Measurements from ENCODE around the gene ODAD4. TPM values are rescaled to one million over a fixed set of nuclear protein-coding genes. Genes with fewer than 3 reads are reported as not detected.

The ODAD4 gene
- total RNA-seq, 2 donors from 2014 or later, result 0.63 to 0.93 TPM

DNA sequence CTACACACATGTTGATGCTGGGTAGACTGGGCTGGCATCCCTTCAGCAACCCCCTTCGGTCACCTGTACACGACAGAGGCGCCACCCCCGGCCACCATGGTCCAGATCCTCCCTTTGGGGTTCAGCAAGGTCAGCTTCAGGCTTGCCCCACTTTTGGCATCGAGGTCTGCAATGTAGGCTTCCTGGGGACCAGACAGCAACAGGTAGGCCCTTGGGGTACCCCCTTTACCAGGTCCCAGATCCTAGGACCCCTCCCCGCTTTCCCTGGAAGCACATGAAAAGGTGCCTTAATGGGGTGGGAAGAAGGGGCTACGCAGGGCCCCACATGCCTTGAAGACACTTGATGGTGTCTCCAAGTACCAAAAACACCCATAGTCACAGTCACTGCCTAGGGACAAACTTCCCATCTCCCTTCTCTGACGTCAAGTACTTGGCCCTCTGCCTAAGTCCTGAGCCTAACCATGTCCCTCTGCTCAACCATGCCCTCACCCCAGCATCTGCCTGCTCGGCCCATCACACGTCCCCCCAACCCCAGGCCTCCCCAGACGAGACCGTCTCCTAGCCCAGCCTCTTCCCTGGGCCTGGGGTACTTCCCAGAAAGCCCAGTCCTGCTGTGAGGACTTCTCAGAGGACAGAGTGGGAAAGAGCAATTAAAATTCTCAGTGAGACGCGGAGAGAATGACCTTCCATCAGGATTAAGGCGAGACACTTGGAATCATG is 23.8 kb upstream of the ODAD4 start:
- no peak overlapping the region for H3K4me3 Mint-ChIP-seq
- ATAC-seq (replicated peaks), result no peak
- no peaks in the 10 kb centered on the region for H3K27me3 Mint-ChIP-seq
- H3K36me3 Mint-ChIP-seq (ENCODE audit: low read depth), result peaks cover 92% of the 10 kb centered on the region
- H3K27ac Mint-ChIP-seq, result no peak overlapping the region
- no peaks in the 10 kb centered on the region for H3K9me3 Mint-ChIP-seq
- no peaks in the 10 kb centered on the region for H3K4me1 Mint-ChIP-seq

DNA sequence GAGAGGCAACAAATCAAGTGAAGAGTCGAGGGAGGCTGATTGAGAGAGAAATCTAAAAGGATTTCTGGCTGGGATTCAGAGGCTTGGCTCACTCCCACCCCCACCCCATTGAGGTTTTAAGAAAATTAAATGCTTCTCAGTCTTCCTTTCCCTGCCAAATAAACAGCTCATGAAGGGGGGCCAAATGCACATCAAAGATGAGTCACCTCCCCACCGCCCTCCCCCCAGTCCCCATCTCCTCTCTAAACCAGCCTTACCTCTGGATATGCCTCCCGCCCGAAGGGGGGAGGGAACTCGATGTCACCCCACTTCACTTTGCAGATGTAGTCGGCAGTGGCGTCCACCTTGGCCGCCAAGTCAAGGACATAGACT is 23.2 kb upstream of the ODAD4 start:
- ATAC-seq (replicated peaks), result no peak
- Mint-ChIP-seq H3K27ac (no peak overlapping the region), H3K4me3 (no peak overlapping the region), H3K27me3 (no peaks in the 10 kb centered on the region), H3K36me3 (ENCODE audit: low read depth) (peaks cover 92% of the 10 kb centered on the region), H3K9me3 (no peaks in the 10 kb centered on the region), H3K4me1 (no peaks in the 10 kb centered on the region)

GRCh38 chr17:41907633-41908539 is 22.5 kb upstream of the ODAD4 start:
- H3K9me3 Mint-ChIP-seq, result no peaks in the 10 kb centered on the region
- H3K36me3 Mint-ChIP-seq (ENCODE audit: low read depth), result peaks cover 94% of the 10 kb centered on the region
- H3K27ac Mint-ChIP-seq, result no peak overlapping the region
- H3K27me3 Mint-ChIP-seq, result no peaks in the 10 kb centered on the region
- H3K4me3 Mint-ChIP-seq, result no peak overlapping the region
- H3K4me1 Mint-ChIP-seq, result peaks cover 6% of the 10 kb centered on the region
- no peak for ATAC-seq (replicated peaks)

GRCh38 chr17:41909088-41909487 is 21.3 kb upstream of the ODAD4 start:
- Mint-ChIP-seq H3K27me3 (no peaks in the 10 kb centered on the region), H3K4me1 (peaks cover 10% of the 10 kb centered on the region), H3K4me3 (no peak overlapping the region), H3K27ac (no peak overlapping the region), H3K9me3 (no peaks in the 10 kb centered on the region), H3K36me3 (ENCODE audit: low read depth) (peaks cover 93% of the 10 kb centered on the region)
- ATAC-seq (replicated peaks), result no peak

GRCh38 chr17:41910701-41911391 is 19.6 kb upstream of the ODAD4 start:
- ATAC-seq (replicated peaks), result no peak
- no peak overlapping the region for H3K4me3 Mint-ChIP-seq
- H3K4me1 Mint-ChIP-seq, result peaks cover 14% of the 10 kb centered on the region
- peaks cover 85% of the 10 kb centered on the region for H3K36me3 Mint-ChIP-seq (ENCODE audit: low read depth)
- H3K9me3 Mint-ChIP-seq, result no peaks in the 10 kb centered on the region
- H3K27ac Mint-ChIP-seq, result no peak overlapping the region
- no peaks in the 10 kb centered on the region for H3K27me3 Mint-ChIP-seq

DNA sequence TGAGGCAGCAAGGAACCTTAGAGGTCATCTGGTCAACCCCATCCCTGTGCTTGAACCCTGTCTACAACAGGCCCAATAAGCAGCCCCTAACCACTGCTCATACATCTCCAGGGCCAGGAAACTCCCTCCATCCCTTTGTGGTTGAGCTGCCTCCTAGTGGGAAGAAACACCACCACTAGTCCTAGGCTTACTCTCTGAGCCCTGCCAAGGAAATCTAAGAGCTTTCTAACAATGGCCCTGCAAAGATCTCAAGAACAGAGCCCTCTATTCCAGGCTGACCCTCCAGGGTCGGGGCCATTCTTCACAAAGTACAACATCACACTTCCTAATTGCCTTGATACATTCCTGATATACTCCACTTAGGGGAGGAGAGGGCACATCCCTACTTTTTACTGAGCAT is 17.5 kb upstream of the ODAD4 start:
- H3K9me3 Mint-ChIP-seq, result no peaks in the 10 kb centered on the region
- no peak for ATAC-seq (replicated peaks)
- H3K4me3 Mint-ChIP-seq, result no peak overlapping the region
- peak overlapping the region; percentile 31 for H3K27ac Mint-ChIP-seq
- peaks cover 78% of the 10 kb centered on the region for H3K36me3 Mint-ChIP-seq (ENCODE audit: low read depth)
- no peaks in the 10 kb centered on the region for H3K27me3 Mint-ChIP-seq
- peaks cover 17% of the 10 kb centered on the region for H3K4me1 Mint-ChIP-seq

DNA sequence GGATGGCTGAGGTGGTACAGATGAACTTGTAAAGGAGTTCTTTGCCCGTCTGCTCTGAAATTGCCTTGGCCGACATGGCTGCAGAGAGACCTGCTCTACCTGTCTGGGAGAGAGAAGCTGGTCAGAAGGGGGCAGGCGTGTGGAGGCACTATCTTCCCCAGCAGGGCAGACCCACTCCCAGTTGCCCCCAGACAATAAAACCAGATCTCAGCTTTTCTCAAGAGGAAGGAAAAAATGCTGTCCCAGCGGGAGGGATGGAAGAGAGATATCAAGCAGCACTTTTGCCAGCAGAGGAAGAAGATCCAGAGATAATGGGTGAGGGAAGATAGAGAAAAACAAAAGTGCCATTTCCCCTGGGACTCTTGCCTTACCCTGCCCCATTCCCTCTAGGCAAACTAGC is 16.6 kb upstream of the ODAD4 start:
- Mint-ChIP-seq H3K27ac (peak overlapping the region; percentile 80), H3K27me3 (no peaks in the 10 kb centered on the region), H3K4me3 (no peak overlapping the region), H3K4me1 (peaks cover 17% of the 10 kb centered on the region), H3K9me3 (no peaks in the 10 kb centered on the region), H3K36me3 (ENCODE audit: low read depth) (peaks cover 73% of the 10 kb centered on the region)
- no peak for ATAC-seq (replicated peaks)

- Mint-ChIP-seq H3K27me3 (no peaks in the 10 kb centered on the region), H3K4me3 (no peak overlapping the region), H3K27ac (peak overlapping the region; percentile 80), H3K36me3 (ENCODE audit: low read depth) (peaks cover 69% of the 10 kb centered on the region), H3K9me3 (no peaks in the 10 kb centered on the region), H3K4me1 (peaks cover 17% of the 10 kb centered on the region)
- ATAC-seq (replicated peaks), result no peak
These were observed 16.1 kb upstream of the ODAD4 start for GRCh38 chr17:41914358-41914766.

DNA sequence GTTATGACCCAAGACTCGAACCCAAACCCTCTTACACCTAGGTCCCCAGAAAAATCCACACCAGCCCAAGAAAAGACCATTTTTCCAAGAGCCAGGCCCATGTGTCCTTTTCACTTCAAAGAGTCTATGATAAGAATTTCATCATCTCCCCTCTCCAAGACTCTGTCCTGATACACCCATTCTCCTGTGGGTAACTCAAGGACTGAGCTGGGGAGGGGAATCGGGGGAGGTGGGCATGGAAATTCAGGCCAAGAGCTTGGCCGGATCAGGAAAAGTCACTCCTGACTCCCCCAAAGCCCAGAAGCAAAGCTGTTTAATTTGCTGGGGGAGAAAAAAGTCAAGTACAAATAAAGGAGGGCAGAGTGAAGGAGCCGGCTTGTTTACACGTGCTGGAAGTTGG is 15.4 kb upstream of the ODAD4 start:
- ATAC-seq (replicated peaks), result no peak
- Mint-ChIP-seq H3K9me3 (no peaks in the 10 kb centered on the region), H3K36me3 (ENCODE audit: low read depth) (peaks cover 62% of the 10 kb centered on the region), H3K27me3 (no peaks in the 10 kb centered on the region), H3K27ac (peak overlapping the region; percentile 80), H3K4me3 (no peak overlapping the region), H3K4me1 (peaks cover 17% of the 10 kb centered on the region)

- H3K4me3 Mint-ChIP-seq, result peak overlapping the region; percentile 83
- H3K9me3 Mint-ChIP-seq, result no peaks in the 10 kb centered on the region
- peaks cover 57% of the 10 kb centered on the region for H3K36me3 Mint-ChIP-seq (ENCODE audit: low read depth)
- H3K27me3 Mint-ChIP-seq, result no peaks in the 10 kb centered on the region
- no peak for ATAC-seq (replicated peaks)
- peaks cover 17% of the 10 kb centered on the region for H3K4me1 Mint-ChIP-seq
- peak overlapping the region; percentile 80 for H3K27ac Mint-ChIP-seq
These were observed 14.9 kb upstream of the ODAD4 start for GRCh38 chr17:41915566-41915965.

DNA sequence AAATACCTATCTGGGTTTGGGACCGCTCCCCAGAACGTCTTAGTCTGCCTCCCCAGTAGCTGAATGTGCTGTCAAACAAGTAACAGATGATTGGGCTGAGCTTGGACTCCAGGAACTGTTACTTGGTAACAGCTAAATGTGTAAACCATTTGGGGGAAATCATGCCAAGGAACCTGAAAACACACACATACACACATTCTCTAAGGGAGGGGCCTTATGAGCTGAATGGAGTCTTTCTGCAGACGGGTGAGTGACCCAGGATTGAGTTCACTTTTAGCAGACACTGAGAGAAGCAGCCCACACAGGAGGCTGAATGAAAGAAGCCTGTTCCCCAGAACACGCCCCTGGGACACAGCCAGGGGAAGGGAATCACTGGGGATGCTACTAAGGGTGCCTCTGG is 13.2 kb upstream of the ODAD4 start:
- Mint-ChIP-seq H3K27ac (peak overlapping the region; percentile 85), H3K4me3 (peak overlapping the region; percentile 83), H3K9me3 (no peaks in the 10 kb centered on the region), H3K27me3 (no peaks in the 10 kb centered on the region), H3K36me3 (ENCODE audit: low read depth) (peaks cover 40% of the 10 kb centered on the region), H3K4me1 (peaks cover 17% of the 10 kb centered on the region)
- no peak for ATAC-seq (replicated peaks)

- no peaks in the 10 kb centered on the region for H3K27me3 Mint-ChIP-seq
- H3K4me3 Mint-ChIP-seq, result peak overlapping the region; percentile 83
- peaks cover 12% of the 10 kb centered on the region for H3K4me1 Mint-ChIP-seq
- H3K27ac Mint-ChIP-seq, result peak overlapping the region; percentile 85
- H3K36me3 Mint-ChIP-seq (ENCODE audit: low read depth), result peaks cover 34% of the 10 kb centered on the region
- no peaks in the 10 kb centered on the region for H3K9me3 Mint-ChIP-seq
- no peak for ATAC-seq (replicated peaks)
These were observed 12.6 kb upstream of the ODAD4 start for GRCh38 chr17:41917679-41918313.

- Mint-ChIP-seq H3K9me3 (no peaks in the 10 kb centered on the region), H3K4me3 (peak within 1 kb of the TSS; percentile 83), H3K27ac (peak within 1 kb of the TSS; percentile 85), H3K4me1 (peaks cover 7% of the 10 kb centered on the region), H3K36me3 (ENCODE audit: low read depth) (peaks cover 27% of the 10 kb centered on the region), H3K27me3 (no peaks in the 10 kb centered on the region)
- ATAC-seq (replicated peaks), result peak; percentile 100
These were observed 11.9 kb upstream of the ODAD4 start, which contains the start of gene ACLY for GRCh38 chr17:41918314-41919164. ACLY (minus strand) TSS chr17:41918951; CDS start chr17:41913873, 5,078 bp downstream.
